ENCODE data around the gene ZBP1. TPM values are rescaled to one million over a fixed set of nuclear protein-coding genes. Genes with fewer than 3 reads are reported as not detected.

Gene ZBP1
- total RNA-seq, 1 donor from 2014 or later = 0.41 TPM

- no peak overlapping the region for H3K4me3 Mint-ChIP-seq
- peaks cover 8% of the 10 kb centered on the region for H3K36me3 Mint-ChIP-seq (ENCODE audit: low read depth)
- H3K9me3 Mint-ChIP-seq = no peaks in the 10 kb centered on the region
- no peak for DNase-seq (ENCODE audit: low spot score)
- H3K27ac Mint-ChIP-seq = no peak overlapping the region
- intact Hi-C loops (cut with micrococcal nuclease) = loop anchor here (5.0 kb wide), 1 partner anchor 1546 kb away; the partner anchor contains the start of gene ZNF831
- H3K4me1 Mint-ChIP-seq (ENCODE audit: low read depth) = peaks cover 42% of the 10 kb centered on the region
- peaks cover 21% of the 10 kb centered on the region for H3K27me3 Mint-ChIP-seq (ENCODE audit: insufficient read depth)
Observed at GRCh38 chr20:57616143-57616951, 3.9 kb downstream of the ZBP1 start.

GRCh38 chr20:57615445-57615811, 4.8 kb downstream of the ZBP1 start:
- no peak for DNase-seq (ENCODE audit: low spot score)
- Mint-ChIP-seq H3K9me3 (no peaks in the 10 kb centered on the region), H3K4me1 (ENCODE audit: low read depth) (peaks cover 32% of the 10 kb centered on the region), H3K36me3 (ENCODE audit: low read depth) (peaks cover 8% of the 10 kb centered on the region), H3K27ac (no peak overlapping the region), H3K4me3 (no peak overlapping the region), H3K27me3 (ENCODE audit: insufficient read depth) (peaks cover 24% of the 10 kb centered on the region)
- intact Hi-C loops (cut with micrococcal nuclease) = loop anchor here (5.0 kb wide), 1 partner anchor 1547 kb away; the partner anchor contains the start of gene ZNF831

GRCh38 chr20:57614490-57615444, 5.5 kb downstream of the ZBP1 start:
- no peak for DNase-seq (ENCODE audit: low spot score)
- H3K36me3 Mint-ChIP-seq (ENCODE audit: low read depth) = peaks cover 9% of the 10 kb centered on the region
- no peak overlapping the region for H3K4me3 Mint-ChIP-seq

DNA sequence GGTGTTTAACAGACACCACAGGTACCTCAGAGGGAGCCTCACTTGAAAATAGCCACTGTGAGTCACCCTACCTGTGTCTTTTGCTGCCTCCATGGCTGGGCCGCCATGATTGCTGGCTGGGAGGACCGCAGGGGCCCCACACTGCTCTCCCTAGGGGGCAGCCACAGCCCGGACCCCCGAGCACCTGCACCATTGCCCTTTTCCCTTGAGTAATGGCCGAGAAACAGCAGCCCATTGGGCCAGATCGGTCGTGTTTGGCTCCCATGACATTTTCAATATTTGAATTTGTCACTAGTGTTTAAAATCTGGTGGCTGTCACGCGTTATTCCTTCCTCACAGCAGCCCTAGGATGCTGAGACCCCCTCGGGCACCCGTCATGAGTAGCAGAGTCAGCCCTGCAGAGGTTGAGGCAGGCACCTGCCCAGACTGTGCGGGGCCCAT, 6.7 kb downstream of the ZBP1 start:
- Mint-ChIP-seq H3K9me3 (no peaks in the 10 kb centered on the region), H3K36me3 (ENCODE audit: low read depth) (peaks cover 15% of the 10 kb centered on the region), H3K27ac (no peak overlapping the region), H3K4me3 (no peak overlapping the region), H3K27me3 (ENCODE audit: insufficient read depth) (peaks cover 28% of the 10 kb centered on the region), H3K4me1 (ENCODE audit: low read depth) (peaks cover 13% of the 10 kb centered on the region)
- intact Hi-C loops (cut with micrococcal nuclease) = no loop called here
- no peak for DNase-seq (ENCODE audit: low spot score)

More at GRCh38 chr20:57614490-57615444, 5.5 kb downstream of the ZBP1 start:
- H3K27ac Mint-ChIP-seq = no peak overlapping the region
- H3K9me3 Mint-ChIP-seq = no peaks in the 10 kb centered on the region
- H3K4me1 Mint-ChIP-seq (ENCODE audit: low read depth) = peaks cover 26% of the 10 kb centered on the region
- peaks cover 24% of the 10 kb centered on the region for H3K27me3 Mint-ChIP-seq (ENCODE audit: insufficient read depth)
- intact Hi-C loops (cut with micrococcal nuclease) = loop anchor here (5.0 kb wide), 1 partner anchor 1548 kb away; the partner anchor contains the start of gene ZNF831

GRCh38 chr20:57612916-57613315, 7.3 kb downstream of the ZBP1 start:
- peaks cover 28% of the 10 kb centered on the region for H3K27me3 Mint-ChIP-seq (ENCODE audit: insufficient read depth)
- peaks cover 7% of the 10 kb centered on the region for H3K4me1 Mint-ChIP-seq (ENCODE audit: low read depth)
- peaks cover 15% of the 10 kb centered on the region for H3K36me3 Mint-ChIP-seq (ENCODE audit: low read depth)
- H3K4me3 Mint-ChIP-seq = no peak overlapping the region
- no peak for DNase-seq (ENCODE audit: low spot score)
- H3K9me3 Mint-ChIP-seq = no peaks in the 10 kb centered on the region
- intact Hi-C loops (cut with micrococcal nuclease) = no loop called here
- no peak overlapping the region for H3K27ac Mint-ChIP-seq

DNA sequence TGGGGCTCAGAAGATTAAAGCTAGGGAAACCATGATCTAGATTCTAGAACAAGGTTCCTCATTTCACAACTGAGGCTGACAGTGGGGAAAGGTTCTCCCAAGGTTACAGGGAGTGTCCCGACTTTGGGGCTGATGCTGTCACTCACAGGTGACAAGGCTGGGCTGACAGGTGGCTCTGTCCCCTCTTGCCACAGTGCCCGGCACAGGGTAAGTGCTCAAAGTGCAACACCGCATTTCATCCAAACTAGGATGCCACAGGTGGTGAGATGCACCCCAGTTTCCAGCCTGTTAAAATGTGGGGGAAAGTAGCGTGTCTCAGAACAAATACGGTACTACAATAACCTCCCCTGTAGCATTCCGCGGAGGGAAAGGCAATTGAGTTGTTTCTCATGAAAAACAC, 7.8 kb downstream of the ZBP1 start:
- intact Hi-C loops (cut with micrococcal nuclease) = no loop called here

DNA sequence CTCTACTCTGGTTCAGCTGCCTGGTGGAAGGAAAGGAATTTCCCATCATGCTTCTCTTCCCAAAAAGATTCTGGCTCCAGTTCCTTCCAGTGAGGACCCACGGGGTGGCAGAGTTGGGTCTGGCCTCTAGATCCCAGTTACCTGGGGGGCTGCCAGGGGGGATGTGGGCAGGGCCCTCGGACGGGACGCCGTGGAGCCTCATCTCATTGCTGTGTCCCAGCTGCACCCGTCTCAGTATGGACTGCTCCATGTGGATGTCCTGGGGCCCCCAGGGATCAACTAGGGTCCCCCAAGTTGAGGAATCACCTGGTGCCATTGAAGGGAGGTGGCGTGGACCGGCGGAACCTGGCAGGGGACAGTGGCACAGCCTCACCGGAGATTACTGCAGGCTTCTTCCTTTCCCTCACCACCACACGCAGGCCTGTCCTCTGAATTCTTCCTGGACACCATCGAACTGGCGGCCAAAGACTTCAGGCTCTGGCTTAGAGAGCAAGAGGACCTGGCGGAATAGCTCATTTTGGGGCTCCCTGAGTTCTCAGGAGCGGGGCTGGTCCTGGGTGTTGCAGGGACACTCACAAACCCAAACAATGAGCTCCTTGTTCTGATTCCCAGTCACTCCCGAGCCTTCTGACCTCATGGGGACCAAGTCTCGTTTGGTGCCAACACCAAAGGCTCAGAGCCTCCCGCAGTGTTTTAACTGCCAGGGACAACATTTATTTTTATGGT, 8.5 kb downstream of the ZBP1 start:
- Mint-ChIP-seq H3K36me3 (ENCODE audit: low read depth) (peaks cover 15% of the 10 kb centered on the region), H3K27ac (no peak overlapping the region)
- intact Hi-C loops (cut with micrococcal nuclease) = no loop called here

More for the DNA sequence above, 7.8 kb downstream of the ZBP1 start:
- Mint-ChIP-seq H3K4me1 (ENCODE audit: low read depth) (peaks cover 4% of the 10 kb centered on the region), H3K36me3 (ENCODE audit: low read depth) (peaks cover 15% of the 10 kb centered on the region), H3K27ac (no peak overlapping the region), H3K4me3 (no peak overlapping the region), H3K9me3 (no peaks in the 10 kb centered on the region), H3K27me3 (ENCODE audit: insufficient read depth) (peaks cover 28% of the 10 kb centered on the region)
- no peak for DNase-seq (ENCODE audit: low spot score)

GRCh38 chr20:57610261-57610952, 9.8 kb downstream of the ZBP1 start:
- peaks cover 15% of the 10 kb centered on the region for H3K36me3 Mint-ChIP-seq (ENCODE audit: low read depth)
- H3K9me3 Mint-ChIP-seq = no peaks in the 10 kb centered on the region
- H3K27ac Mint-ChIP-seq = no peak overlapping the region
- intact Hi-C loops (cut with micrococcal nuclease) = no loop called here
- peaks cover 20% of the 10 kb centered on the region for H3K27me3 Mint-ChIP-seq (ENCODE audit: insufficient read depth)
- no peaks in the 10 kb centered on the region for H3K4me1 Mint-ChIP-seq (ENCODE audit: low read depth)
- no peak overlapping the region for H3K4me3 Mint-ChIP-seq
- no peak for DNase-seq (ENCODE audit: low spot score)

More for the DNA sequence above, 8.5 kb downstream of the ZBP1 start:
- no peaks in the 10 kb centered on the region for H3K9me3 Mint-ChIP-seq
- H3K27me3 Mint-ChIP-seq (ENCODE audit: insufficient read depth) = peaks cover 22% of the 10 kb centered on the region
- no peaks in the 10 kb centered on the region for H3K4me1 Mint-ChIP-seq (ENCODE audit: low read depth)
- DNase-seq (ENCODE audit: low spot score) = no peak
- H3K4me3 Mint-ChIP-seq = no peak overlapping the region

GRCh38 chr20:57609842-57610167, 10.4 kb downstream of the ZBP1 start:
- peaks cover 14% of the 10 kb centered on the region for H3K36me3 Mint-ChIP-seq (ENCODE audit: low read depth)
- H3K4me1 Mint-ChIP-seq (ENCODE audit: low read depth) = no peaks in the 10 kb centered on the region
- no peak overlapping the region for H3K27ac Mint-ChIP-seq
- no peak for DNase-seq (ENCODE audit: low spot score)
- no peaks in the 10 kb centered on the region for H3K9me3 Mint-ChIP-seq
- H3K4me3 Mint-ChIP-seq = no peak overlapping the region
- H3K27me3 Mint-ChIP-seq (ENCODE audit: insufficient read depth) = peaks cover 20% of the 10 kb centered on the region
- intact Hi-C loops (cut with micrococcal nuclease) = no loop called here

- peaks cover 9% of the 10 kb centered on the region for H3K36me3 Mint-ChIP-seq (ENCODE audit: low read depth)
- no peak overlapping the region for H3K4me3 Mint-ChIP-seq
- no peak for DNase-seq (ENCODE audit: low spot score)
- no peak overlapping the region for H3K27ac Mint-ChIP-seq
- H3K27me3 Mint-ChIP-seq (ENCODE audit: insufficient read depth) = peaks cover 21% of the 10 kb centered on the region
- no peaks in the 10 kb centered on the region for H3K9me3 Mint-ChIP-seq
- no peaks in the 10 kb centered on the region for H3K4me1 Mint-ChIP-seq (ENCODE audit: low read depth)
- intact Hi-C loops (cut with micrococcal nuclease) = no loop called here
Observed at GRCh38 chr20:57609086-57609841, 11.0 kb downstream of the ZBP1 start.

- intact Hi-C loops (cut with micrococcal nuclease) = no loop called here
- Mint-ChIP-seq H3K4me3 (no peak overlapping the region), H3K36me3 (ENCODE audit: low read depth) (peaks cover 9% of the 10 kb centered on the region), H3K4me1 (ENCODE audit: low read depth) (no peaks in the 10 kb centered on the region), H3K27ac (no peak overlapping the region), H3K27me3 (ENCODE audit: insufficient read depth) (peaks cover 20% of the 10 kb centered on the region), H3K9me3 (no peaks in the 10 kb centered on the region)
- no peak for DNase-seq (ENCODE audit: low spot score)
Observed at GRCh38 chr20:57608516-57608915, 11.7 kb downstream of the ZBP1 start.

Data from activated T-helper 1 cell treated with anti-CD3 and anti-CD28 coated beads, Interleukin-12 subunit alpha, Interleukin-12 subunit beta, Interleukin-2, Interleukin-4 antibody, amounts not matched to agents 30 ng/mL and 10 ng/mL and 1 ng/mL, durations not matched to agents 14 hours and 24 hours and 36 hours (primary cell).